Stomach (tissue), 4 donors: ENCODE results near the gene ZNF516.

Experiments
- EP300 ChIP-seq: sonication (generic); formaldehyde crosslinking; IDR thresholded peaks from one replicate; pipeline ENCODE4 v1.6.1; 2017; ENCODE audit warnings: antibody characterized with exemption
- POLR2A ChIP-seq, 4 donors: fragments of 450-650 bp; IDR thresholded peaks; one replicate each; pipeline ENCODE4 v1.6.1; 2016; ENCODE audit warnings: antibody characterized with exemption in 4 of 4, control low read depth in 2 of 4, mild to moderate bottlenecking in 1 of 4, moderate library complexity in 1 of 4
- POLR2AphosphoS5 ChIP-seq, 3 donors: sonication (generic); formaldehyde crosslinking; IDR thresholded peaks; one replicate each; pipeline ENCODE4 v1.6.1; 2016; ENCODE audit warnings: antibody characterized with exemption in 3 of 3
- TF ChIP-seq, protein P1 (sequence below), 7 experiments: fragments of 450-650 bp in 4 of 7; fragments of 200-600 bp in 3 of 7; sonication (generic) in 3 of 7; IDR thresholded peaks; one replicate each; pipeline ENCODE4 v1.5.1; 2016 to 2019; ENCODE audit warnings: antibody characterized with exemption in 7 of 7, control low read depth in 2 of 7, mild to moderate bottlenecking in 1 of 7

- TF ChIP-seq POLR2A (IDR thresholded peaks at IDR 0.05): no peak
- TF ChIP-seq, protein P1, sequence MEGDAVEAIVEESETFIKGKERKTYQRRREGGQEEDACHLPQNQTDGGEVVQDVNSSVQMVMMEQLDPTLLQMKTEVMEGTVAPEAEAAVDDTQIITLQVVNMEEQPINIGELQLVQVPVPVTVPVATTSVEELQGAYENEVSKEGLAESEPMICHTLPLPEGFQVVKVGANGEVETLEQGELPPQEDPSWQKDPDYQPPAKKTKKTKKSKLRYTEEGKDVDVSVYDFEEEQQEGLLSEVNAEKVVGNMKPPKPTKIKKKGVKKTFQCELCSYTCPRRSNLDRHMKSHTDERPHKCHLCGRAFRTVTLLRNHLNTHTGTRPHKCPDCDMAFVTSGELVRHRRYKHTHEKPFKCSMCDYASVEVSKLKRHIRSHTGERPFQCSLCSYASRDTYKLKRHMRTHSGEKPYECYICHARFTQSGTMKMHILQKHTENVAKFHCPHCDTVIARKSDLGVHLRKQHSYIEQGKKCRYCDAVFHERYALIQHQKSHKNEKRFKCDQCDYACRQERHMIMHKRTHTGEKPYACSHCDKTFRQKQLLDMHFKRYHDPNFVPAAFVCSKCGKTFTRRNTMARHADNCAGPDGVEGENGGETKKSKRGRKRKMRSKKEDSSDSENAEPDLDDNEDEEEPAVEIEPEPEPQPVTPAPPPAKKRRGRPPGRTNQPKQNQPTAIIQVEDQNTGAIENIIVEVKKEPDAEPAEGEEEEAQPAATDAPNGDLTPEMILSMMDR (IDR thresholded peaks at IDR 0.05): no peak
- no peak for TF ChIP-seq EP300
- no peak for TF ChIP-seq POLR2AphosphoS5 (IDR thresholded peaks at IDR 0.05)
These were observed 53.9 kb downstream of the ZNF516 start for GRCh38 chr18:76441002-76441667.
